Stimulated activated CD4-positive, alpha-beta T cell treated with anti-CD3 and anti-CD28 coated beads, Interleukin-12 subunit alpha, Interleukin-12 subunit beta, amount 100 ng/mL, for 24 hours (primary cell): ENCODE measurements around the gene IQGAP3.

Experiments used
- DNase-seq, 2 experiments: peaks; one replicate each; pipeline ENCODE4 v3.0.0-alpha.2; 2020; ENCODE audit warnings: low read depth in 2 of 2

The IQGAP3 gene

GRCh38 chr1:156511644-156512043 is 60.7 kb downstream of the IQGAP3 start:
- DNase-seq: no peak

- no peak for DNase-seq
Measured at GRCh38 chr1:156510709-156511108, 61.7 kb downstream of the IQGAP3 start.

- no peak for DNase-seq
Measured at GRCh38 chr1:156509424-156510034, 62.8 kb downstream of the IQGAP3 start.

DNA sequence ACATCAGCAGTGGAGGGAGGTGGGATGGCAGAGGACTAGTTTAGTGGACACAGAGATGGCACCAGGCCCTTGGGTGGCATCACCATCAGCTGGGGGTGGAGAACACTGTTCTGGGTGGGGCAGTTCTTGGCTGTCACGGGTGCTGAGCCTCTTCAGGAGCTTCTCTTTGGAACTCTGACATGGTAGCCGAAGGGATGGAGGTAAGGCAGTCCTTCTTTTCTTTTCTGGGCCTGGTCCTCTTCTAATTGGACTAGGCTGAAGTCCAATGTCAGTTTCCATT is 63.5 kb downstream of the IQGAP3 start:
- DNase-seq: no peak

DNA sequence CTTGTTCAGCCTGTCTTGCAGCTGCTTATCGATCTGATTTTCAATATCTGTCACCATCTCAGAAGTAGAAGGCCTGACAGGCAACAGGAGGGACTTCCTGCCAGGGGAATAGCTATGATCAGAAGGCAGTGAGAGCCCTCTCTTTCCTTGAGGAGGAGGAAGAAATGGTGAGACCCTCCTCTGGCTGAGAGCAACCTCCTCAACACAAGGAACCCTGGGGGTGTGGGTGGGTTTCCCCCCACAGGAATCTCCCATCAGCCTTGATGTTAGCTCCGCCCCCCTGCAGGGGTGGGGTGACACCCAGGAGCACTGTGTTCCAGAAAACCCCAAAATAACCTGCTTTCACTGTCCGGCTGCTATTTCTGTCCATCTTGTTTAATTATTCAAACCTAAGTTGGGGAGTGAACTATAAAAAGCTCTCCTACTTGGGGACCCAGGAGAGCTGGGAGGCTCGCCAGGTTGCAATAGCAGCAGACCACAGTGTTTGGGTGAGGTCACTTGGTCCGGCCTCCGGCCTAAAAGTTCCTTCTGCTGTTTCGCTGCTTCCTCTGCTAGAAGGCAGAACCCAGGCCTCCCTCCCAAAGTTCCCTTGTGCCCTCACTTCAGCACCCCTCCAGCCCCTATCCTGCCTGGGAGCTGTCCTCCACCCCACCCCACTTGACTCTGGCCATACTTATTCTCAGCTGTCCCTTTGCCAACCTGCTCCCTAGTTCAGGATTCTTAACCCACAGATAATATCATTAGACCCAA is 64.0 kb downstream of the IQGAP3 start:
- no peak for DNase-seq

DNA sequence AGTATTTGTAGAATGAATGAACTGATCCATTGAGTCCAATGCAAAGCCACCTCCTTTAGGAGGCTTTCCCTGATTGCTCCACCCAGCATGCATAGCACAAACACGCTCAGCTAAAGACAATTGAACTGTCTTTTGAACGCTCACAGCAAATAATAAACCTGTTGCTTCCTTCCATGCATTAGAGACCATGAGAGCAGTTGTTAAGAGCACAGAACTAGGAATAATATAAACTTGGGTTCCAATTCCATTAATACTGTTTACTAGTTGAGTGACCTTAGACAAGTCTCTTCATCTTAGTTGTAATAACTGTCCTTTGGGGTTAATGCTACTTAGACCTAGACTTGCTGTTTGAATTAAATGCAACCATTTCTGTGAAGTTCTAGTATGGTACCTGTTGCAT is 65.9 kb downstream of the IQGAP3 start:
- DNase-seq: no peak

GRCh38 chr1:156505679-156506298 is 66.6 kb downstream of the IQGAP3 start:
- DNase-seq: no peak

- DNase-seq: peak; percentile 95 to 97
Measured at GRCh38 chr1:156504821-156505678, 67.3 kb downstream of the IQGAP3 start.

GRCh38 chr1:156504438-156504813 is 67.9 kb downstream of the IQGAP3 start:
- DNase-seq: no peak

DNA sequence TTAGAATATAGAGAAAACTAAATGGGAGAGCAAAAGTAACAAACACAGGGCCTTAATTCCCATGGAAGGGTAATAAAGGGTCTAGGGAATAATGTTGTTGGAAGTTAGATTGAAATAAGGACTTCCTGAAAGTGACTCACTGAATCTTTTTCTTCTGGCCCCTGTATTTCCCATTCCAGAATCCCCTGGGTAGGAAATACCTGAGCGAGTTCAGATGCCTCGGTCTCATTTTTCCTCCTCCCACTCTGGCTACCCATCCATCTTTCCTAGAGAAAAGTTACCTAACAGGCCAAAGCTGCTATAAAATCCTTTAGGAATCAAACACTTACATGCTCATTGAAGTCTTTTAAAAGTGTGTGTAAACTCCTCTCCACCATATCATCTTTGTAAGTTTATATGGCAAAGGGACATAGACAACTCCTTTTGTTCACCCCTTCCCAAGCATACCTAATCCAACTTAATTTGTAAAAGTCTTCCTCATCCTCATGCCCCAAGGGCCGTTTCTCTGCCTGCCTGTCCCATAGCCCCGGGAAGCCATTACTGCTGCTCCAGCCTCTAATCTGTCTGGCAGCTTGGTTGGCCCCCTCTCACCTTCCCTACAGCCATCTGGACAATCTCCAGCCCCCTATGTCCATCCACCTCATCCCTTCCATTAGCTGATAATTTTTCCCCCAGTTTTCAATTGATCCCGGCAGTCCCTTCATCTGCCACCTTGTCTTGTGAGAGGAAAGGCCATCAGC is 68.5 kb downstream of the IQGAP3 start:
- no peak for DNase-seq

GRCh38 chr1:156502894-156503697 is 69.3 kb downstream of the IQGAP3 start:
- no peak for DNase-seq

DNA sequence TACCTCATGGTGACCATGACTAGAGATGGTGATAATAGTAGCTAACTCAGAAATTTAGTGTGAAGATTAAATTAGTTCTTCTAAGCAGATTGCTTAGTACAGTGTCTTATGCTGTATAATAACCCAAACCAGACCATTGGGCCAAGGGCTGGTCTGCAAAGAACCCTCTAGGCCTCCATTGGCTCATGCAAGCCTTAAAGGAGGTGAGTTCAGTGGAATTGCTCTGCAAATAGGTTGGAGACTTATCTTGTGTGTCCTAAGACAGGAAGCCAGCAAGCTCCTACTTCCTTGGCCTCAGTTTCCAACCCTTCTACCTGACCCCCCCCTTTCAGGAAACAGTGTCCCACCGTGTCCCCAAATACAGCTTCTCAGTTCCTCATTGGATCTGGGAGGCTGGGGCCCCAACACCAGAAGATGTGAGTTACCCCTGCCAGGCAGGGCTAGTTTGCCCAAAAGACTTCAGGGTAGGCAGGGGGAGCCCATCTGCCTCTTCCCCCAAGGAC is 69.9 kb downstream of the IQGAP3 start:
- no peak for DNase-seq

DNA sequence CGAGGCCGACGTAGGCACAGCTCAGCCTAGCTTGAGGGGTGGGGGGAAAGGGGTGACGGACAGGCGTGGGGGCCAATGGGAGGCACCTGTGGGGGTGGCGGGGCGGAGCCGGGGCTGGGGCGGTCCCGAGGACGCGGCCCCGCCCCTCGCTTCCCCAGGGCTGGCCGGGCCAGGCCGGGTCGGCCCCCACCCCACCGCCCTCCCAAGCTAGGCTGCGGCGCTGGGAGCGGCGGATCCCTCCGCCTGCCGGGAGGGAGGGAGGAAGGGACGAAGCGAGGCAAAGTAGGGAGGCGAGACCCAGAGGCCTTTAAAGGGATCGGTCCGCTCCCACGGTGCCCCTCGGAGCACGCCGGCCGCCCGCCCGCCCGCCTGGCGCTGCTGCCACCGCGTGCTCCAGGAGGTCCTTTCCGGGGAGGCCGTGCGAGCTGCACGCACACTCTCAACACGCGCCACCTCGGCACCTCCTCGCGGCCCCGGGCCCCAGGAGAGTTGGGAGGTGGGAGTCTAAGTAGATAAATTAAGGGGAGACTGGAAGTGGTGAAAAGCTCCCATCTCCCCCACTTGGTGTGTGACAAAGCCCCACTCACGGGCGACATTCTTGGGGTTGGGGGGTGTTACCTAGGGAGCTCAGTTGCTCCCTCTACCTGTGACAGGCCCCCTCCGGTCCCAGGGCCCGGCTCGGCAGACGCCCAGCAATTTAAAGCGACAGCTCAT is 71.4 kb downstream of the IQGAP3 start:
- DNase-seq: peak; percentile 86 to 87

GRCh38 chr1:156500543-156500792 is 71.9 kb downstream of the IQGAP3 start, which contains the start of gene MEF2D:
Gene MEF2D, minus strand, starts transcription at chr1:156500775. Its CDS starts 17,483 bp downstream, at chr1:156483292.
- no peak for DNase-seq

DNA sequence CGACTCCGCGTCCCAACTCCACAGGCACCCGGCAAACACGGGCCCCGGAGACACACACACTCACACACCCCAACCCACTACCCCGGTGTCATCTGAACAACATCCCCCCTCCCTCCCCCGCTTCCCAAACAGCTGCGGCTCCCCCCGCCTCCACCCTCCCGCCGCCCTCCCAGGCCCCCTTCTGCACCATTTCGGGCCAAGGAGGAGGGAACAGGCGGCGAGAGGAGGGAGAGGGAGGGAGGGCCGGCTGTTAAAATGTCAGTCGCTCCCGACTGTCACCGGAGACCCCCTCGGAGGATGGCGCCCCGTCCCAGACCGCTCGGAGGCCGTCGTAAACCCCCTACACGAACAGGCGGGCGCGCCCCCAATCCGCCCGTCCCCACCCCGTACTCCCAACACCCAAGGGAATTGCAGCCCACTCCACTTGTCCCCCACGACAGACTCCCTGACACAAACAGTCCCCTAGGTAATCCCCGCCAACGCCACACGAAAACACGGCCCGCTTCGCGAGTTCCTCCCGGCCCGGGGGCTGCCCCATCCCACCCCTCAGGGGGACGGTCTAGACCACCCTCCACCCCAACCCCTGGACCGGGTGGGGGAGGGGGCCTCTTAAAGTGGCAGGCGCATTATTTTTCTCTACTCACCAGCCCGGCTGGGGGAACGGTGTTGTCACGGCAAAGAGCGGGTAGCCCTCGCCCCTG is 72.4 kb downstream of the IQGAP3 start:
- peak in 1 of 2 experiments; percentile 33 for DNase-seq

- DNase-seq: no peak
Measured at GRCh38 chr1:156499194-156499841, 73.0 kb downstream of the IQGAP3 start.

GRCh38 chr1:156498432-156499193 is 73.8 kb downstream of the IQGAP3 start:
- DNase-seq: no peak

DNA sequence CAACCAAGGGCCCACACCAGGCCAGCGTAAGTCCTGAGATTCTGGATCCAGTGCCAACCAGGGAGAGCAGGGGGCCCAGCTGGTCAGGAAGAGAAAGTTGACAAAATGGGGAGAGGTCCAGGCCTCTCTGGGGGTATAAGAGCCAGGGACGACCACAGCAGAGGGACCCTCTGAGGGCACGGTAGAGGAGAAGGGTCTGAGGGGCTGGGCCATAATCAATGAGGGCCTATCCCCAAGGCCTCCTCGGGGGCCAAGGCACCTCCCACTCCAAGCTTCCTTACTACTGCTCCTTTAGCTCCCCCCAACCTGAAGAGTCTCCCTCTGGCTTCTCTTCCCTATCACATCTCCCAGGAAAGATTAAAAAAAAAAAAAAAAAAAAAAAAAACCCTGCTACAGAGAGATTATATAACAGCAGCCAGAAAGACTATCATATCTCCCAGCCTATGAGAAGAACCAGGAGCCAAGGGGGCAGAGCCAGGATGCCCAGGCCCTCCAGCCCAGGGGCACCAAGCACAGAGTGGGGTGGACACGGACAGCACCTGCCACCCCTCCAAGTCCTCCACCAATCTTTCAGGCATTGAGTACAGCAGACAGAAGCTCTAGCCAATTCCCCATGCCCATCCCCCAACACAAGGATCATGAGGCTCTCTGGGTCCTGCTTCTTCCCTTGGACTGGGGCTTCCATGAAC is 74.5 kb downstream of the IQGAP3 start:
- DNase-seq: no peak
